ENCODE data around the gene SDR9C7.

DNA sequence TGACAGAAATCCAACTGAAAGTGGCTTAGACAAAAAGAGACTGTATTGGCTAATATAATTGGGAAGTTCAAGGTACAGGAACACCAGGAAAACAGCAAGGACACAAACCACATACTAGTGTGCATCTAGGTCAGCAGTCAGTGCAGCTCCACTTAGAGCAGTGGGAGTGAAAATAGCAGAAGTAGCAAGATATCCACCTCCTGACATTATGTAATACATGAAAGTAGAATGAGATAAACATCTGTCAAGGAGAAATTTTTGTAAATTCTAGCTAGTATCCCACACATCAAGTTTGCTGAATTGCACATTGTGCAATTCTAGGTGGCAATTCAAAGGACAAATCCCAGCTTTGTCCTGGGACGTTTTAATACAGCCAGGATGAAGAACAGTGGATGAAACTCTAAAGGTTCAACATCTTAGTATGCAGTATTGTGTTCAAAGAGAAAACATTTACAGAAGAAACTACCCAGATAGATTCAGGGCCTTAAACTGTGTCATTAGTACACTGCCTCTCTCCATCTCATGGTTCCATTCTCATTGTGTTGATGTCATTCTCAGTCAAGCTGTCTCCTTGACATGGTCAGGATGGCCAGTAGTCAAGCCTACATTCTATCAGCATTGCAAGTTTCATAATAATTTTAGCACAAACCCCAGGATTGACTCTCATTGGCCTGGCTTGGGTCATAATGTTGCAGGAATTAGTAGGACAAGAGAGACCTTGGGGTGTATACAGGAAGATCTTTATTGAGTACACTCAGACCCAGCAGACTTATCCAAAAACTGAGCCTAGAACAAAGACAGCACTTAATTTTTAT lies 56.8 kb downstream of the SDR9C7 start:
- TF ChIP-seq EZH2 (IDR thresholded peaks at IDR 0.05) (no peak), RAD21 (IDR thresholded peaks at IDR 0.05; ENCODE audit: low read depth) (no peak), POLR2A (IDR thresholded peaks at IDR 0.05; ENCODE audit: borderline replicate concordance, extremely low read depth, insufficient read depth, insufficient read length) (no peak), EZH2phosphoT487 (IDR thresholded peaks at IDR 0.05; ENCODE audit: borderline replicate concordance) (no peak), YY1 (IDR thresholded peaks at IDR 0.05; ENCODE audit: extremely low read depth, insufficient replicate concordance, low read depth, low read length) (no peak), SP1 (IDR thresholded peaks at IDR 0.05; ENCODE audit: low read depth) (no peak), POLR2AphosphoS5 (IDR thresholded peaks at IDR 0.05; ENCODE audit: low read depth, low read length) (no peak)
- TF ChIP-seq, protein P1, sequence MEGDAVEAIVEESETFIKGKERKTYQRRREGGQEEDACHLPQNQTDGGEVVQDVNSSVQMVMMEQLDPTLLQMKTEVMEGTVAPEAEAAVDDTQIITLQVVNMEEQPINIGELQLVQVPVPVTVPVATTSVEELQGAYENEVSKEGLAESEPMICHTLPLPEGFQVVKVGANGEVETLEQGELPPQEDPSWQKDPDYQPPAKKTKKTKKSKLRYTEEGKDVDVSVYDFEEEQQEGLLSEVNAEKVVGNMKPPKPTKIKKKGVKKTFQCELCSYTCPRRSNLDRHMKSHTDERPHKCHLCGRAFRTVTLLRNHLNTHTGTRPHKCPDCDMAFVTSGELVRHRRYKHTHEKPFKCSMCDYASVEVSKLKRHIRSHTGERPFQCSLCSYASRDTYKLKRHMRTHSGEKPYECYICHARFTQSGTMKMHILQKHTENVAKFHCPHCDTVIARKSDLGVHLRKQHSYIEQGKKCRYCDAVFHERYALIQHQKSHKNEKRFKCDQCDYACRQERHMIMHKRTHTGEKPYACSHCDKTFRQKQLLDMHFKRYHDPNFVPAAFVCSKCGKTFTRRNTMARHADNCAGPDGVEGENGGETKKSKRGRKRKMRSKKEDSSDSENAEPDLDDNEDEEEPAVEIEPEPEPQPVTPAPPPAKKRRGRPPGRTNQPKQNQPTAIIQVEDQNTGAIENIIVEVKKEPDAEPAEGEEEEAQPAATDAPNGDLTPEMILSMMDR (IDR thresholded peaks at IDR 0.05 in 2 of 3, conservative IDR thresholded peaks at IDR 0.05 in 1 of 3; ENCODE audit: borderline replicate concordance in 1 of 3, insufficient read depth in 1 of 3, low read depth in 2 of 3, low read length in 2 of 3) = no peak
- TF ChIP-seq, protein P2, sequence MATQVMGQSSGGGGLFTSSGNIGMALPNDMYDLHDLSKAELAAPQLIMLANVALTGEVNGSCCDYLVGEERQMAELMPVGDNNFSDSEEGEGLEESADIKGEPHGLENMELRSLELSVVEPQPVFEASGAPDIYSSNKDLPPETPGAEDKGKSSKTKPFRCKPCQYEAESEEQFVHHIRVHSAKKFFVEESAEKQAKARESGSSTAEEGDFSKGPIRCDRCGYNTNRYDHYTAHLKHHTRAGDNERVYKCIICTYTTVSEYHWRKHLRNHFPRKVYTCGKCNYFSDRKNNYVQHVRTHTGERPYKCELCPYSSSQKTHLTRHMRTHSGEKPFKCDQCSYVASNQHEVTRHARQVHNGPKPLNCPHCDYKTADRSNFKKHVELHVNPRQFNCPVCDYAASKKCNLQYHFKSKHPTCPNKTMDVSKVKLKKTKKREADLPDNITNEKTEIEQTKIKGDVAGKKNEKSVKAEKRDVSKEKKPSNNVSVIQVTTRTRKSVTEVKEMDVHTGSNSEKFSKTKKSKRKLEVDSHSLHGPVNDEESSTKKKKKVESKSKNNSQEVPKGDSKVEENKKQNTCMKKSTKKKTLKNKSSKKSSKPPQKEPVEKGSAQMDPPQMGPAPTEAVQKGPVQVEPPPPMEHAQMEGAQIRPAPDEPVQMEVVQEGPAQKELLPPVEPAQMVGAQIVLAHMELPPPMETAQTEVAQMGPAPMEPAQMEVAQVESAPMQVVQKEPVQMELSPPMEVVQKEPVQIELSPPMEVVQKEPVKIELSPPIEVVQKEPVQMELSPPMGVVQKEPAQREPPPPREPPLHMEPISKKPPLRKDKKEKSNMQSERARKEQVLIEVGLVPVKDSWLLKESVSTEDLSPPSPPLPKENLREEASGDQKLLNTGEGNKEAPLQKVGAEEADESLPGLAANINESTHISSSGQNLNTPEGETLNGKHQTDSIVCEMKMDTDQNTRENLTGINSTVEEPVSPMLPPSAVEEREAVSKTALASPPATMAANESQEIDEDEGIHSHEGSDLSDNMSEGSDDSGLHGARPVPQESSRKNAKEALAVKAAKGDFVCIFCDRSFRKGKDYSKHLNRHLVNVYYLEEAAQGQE (IDR thresholded peaks at IDR 0.05; ENCODE audit: low read depth) = no peak
